CD4-positive, alpha-beta memory T cell (primary cell): ENCODE results near the gene PAIP2B. TPM values are rescaled to one million over a fixed set of nuclear protein-coding genes. Genes with fewer than 3 reads are reported as not detected.

ENCODE experiments used
- CTCF ChIA-PET: fragments of 350-600 bp; sonication (Branson Sonifier 250); formaldehyde crosslinking; loops from one replicate; lab custom pipeline; 2021; ENCODE audit warnings: inconsistent platforms; ENCODE audit not compliant: partially characterized antibody; lab: Charles Lee
- POLR2A ChIA-PET: fragments of 350-600 bp; sonication (Branson Sonifier 250); formaldehyde crosslinking; loops from one replicate; lab custom pipeline; 2021; ENCODE audit not compliant: partially characterized antibody; lab: Charles Lee
- DNase-seq, 5 donors: peaks; one replicate each; pipeline versions ENCODE4 v3.0.0 to v3.0.0-alpha.2; 2020 to 2022; ENCODE audit warnings: mixed read lengths in 1 of 5
- H3K27ac ChIP-seq: one replicate; pipeline ENCODE4 v1.7.0; 2013; ENCODE audit warnings: low read depth, low read length
- H3K27me3 ChIP-seq: 2 replicates; pipeline ENCODE4 v1.7.0; 2013; ENCODE audit warnings: mild to moderate bottlenecking, low read length, moderate library complexity; ENCODE audit not compliant: insufficient read depth
- H3K36me3 ChIP-seq: 2 replicates; pipeline ENCODE4 v1.7.0; 2013; ENCODE audit warnings: mild to moderate bottlenecking, low read length, moderate library complexity; ENCODE audit not compliant: insufficient read depth
- H3K4me1 ChIP-seq: 2 replicates; pipeline ENCODE4 v1.7.0; 2013; ENCODE audit warnings: mild to moderate bottlenecking, low read length, moderate library complexity; ENCODE audit not compliant: insufficient read depth
- H3K4me3 ChIP-seq, 2 donors: one replicate each; pipeline ENCODE4 v1.7.0; 2013; ENCODE audit warnings: low read length in 2 of 2, mild to moderate bottlenecking in 1 of 2
- H3K9me3 ChIP-seq, 2 donors: one replicate each; pipeline ENCODE4 v1.7.0; 2013; ENCODE audit warnings: low read length in 2 of 2, control low read depth in 1 of 2; ENCODE audit not compliant: control insufficient read depth in 1 of 2
- H3K27ac Mint-ChIP-seq, 7 donors: one replicate each; pipeline ENCODE4 v1.8.0; 2020 to 2021; ENCODE audit warnings: mixed read lengths in 7 of 7, mild to moderate bottlenecking in 6 of 7, inconsistent platforms in 3 of 7, moderate library complexity in 3 of 7
- H3K27me3 Mint-ChIP-seq, 2 donors: one replicate each; pipeline ENCODE4 v1.8.0; 2020 to 2021; ENCODE audit warnings: mixed read lengths in 2 of 2
- H3K36me3 Mint-ChIP-seq, 2 donors: one replicate each; pipeline ENCODE4 v1.8.0; 2020 to 2021; ENCODE audit warnings: mixed read lengths in 2 of 2, inconsistent platforms in 1 of 2, mild to moderate bottlenecking in 1 of 2
- H3K4me1 Mint-ChIP-seq, 4 donors: one replicate each; pipeline ENCODE4 v1.8.0; 2020 to 2021; ENCODE audit warnings: mixed read lengths in 4 of 4, mild to moderate bottlenecking in 1 of 4
- H3K4me3 Mint-ChIP-seq, 8 donors: one replicate each; pipeline ENCODE4 v1.8.0; 2020 to 2021; ENCODE audit warnings: mixed read lengths in 8 of 8, mild to moderate bottlenecking in 7 of 8, moderate library complexity in 6 of 8, inconsistent platforms in 3 of 8
- H3K9me3 Mint-ChIP-seq, 8 donors: one replicate each; pipeline ENCODE4 v1.8.0; 2020 to 2021; ENCODE audit warnings: mixed read lengths in 8 of 8, mild to moderate bottlenecking in 5 of 8, inconsistent platforms in 3 of 8, moderate library complexity in 1 of 8
- intact Hi-C: fragments of 100-400 bp; cut with micrococcal nuclease; formaldehyde crosslinking; loops from one replicate; pipeline ENCODE4 v1.15.1; 2023
- polyA plus RNA-seq, 2 donors: library from polyadenylated mRNA; unstranded; fragments of 300-500 nt; fragmentation: Illumina TruSeq; gene quantifications; one replicate each; pipeline ENCODE4 v1.2.3, GENCODE V29; 2021
- total RNA-seq, 2 experiments: library from RNA; stranded (reverse); gene quantifications; one replicate each; pipeline ENCODE4 v1.2.3, GENCODE V29; 2021

Gene PAIP2B
- total and polyA plus RNA-seq, 4 experiments from 2014 or later = 1.7 to 11.0 (median 5.8) TPM

GRCh38 chr2:71223767-71224333 lies 3.1 kb downstream of the PAIP2B start:
- H3K4me3 ChIP-seq = no peak overlapping the region
- H3K4me1 ChIP-seq = peaks cover 12% of the 10 kb centered on the region
- no peak for DNase-seq
- H3K9me3 ChIP-seq = no peaks in the 10 kb centered on the region
- Mint-ChIP-seq H3K36me3 (peaks cover 5 to 17% of the 10 kb centered on the region in 2 donors), H3K27me3 (peaks cover 1% of the 10 kb centered on the region in 2 donors), H3K4me1 (peaks cover 16 to 33% (median 20%) of the 10 kb centered on the region in 4 donors), H3K4me3 (no peak overlapping the region), H3K27ac (no peak overlapping the region), H3K9me3 (no peaks in the 10 kb centered on the region)
- H3K27ac ChIP-seq = no peak overlapping the region
- ChIA-PET POLR2A (no interaction called here), CTCF (interaction anchor here (1.2 kb wide), 1 partner anchor 108 kb away, joined by 4 read pairs; the partner anchor contains the start of gene ZNF638)
- intact Hi-C loops = no loop called here
- no peaks in the 10 kb centered on the region for H3K27me3 ChIP-seq
- H3K36me3 ChIP-seq = no peaks in the 10 kb centered on the region

- Mint-ChIP-seq H3K27ac (no peak overlapping the region), H3K27me3 (no peaks in the 10 kb centered on the region), H3K9me3 (no peaks in the 10 kb centered on the region), H3K36me3 (peaks cover 0 to 17% of the 10 kb centered on the region in 2 donors), H3K4me1 (peaks cover 5 to 16% (median 11%) of the 10 kb centered on the region in 4 donors), H3K4me3 (no peak overlapping the region)
- Histone ChIP-seq H3K27ac (no peak overlapping the region), H3K4me3 (no peak overlapping the region), H3K36me3 (no peaks in the 10 kb centered on the region), H3K9me3 (no peaks in the 10 kb centered on the region), H3K27me3 (no peaks in the 10 kb centered on the region), H3K4me1 (peaks cover 2% of the 10 kb centered on the region)
- intact Hi-C loops = no loop called here
- POLR2A ChIA-PET = no interaction called here
- CTCF ChIA-PET = no interaction called here
- DNase-seq = no peak
These were observed 6.2 kb downstream of the PAIP2B start for GRCh38 chr2:71220743-71221142.

- DNase-seq = no peak
- Mint-ChIP-seq H3K4me3 (no peak overlapping the region), H3K36me3 (peaks cover 0 to 11% of the 10 kb centered on the region in 2 donors), H3K27me3 (no peaks in the 10 kb centered on the region), H3K4me1 (no peaks in the 10 kb centered on the region), H3K9me3 (no peaks in the 10 kb centered on the region), H3K27ac (no peak overlapping the region)
- ChIA-PET POLR2A (no interaction called here), CTCF (no interaction called here)
- Histone ChIP-seq H3K27ac (no peak overlapping the region), H3K36me3 (no peaks in the 10 kb centered on the region), H3K27me3 (no peaks in the 10 kb centered on the region), H3K9me3 (no peaks in the 10 kb centered on the region), H3K4me3 (no peak overlapping the region), H3K4me1 (no peaks in the 10 kb centered on the region)
- intact Hi-C loops = no loop called here
These were observed 10.4 kb downstream of the PAIP2B start for GRCh38 chr2:71216501-71216900.

- ChIA-PET CTCF (no interaction called here), POLR2A (no interaction called here)
- Mint-ChIP-seq H3K4me1 (no peaks in the 10 kb centered on the region), H3K4me3 (no peak overlapping the region), H3K27ac (no peak overlapping the region), H3K9me3 (no peaks in the 10 kb centered on the region), H3K36me3 (peaks cover 0 to 3% of the 10 kb centered on the region in 2 donors), H3K27me3 (no peaks in the 10 kb centered on the region)
- Histone ChIP-seq H3K4me3 (no peak overlapping the region), H3K9me3 (no peaks in the 10 kb centered on the region), H3K4me1 (no peaks in the 10 kb centered on the region), H3K36me3 (no peaks in the 10 kb centered on the region), H3K27ac (no peak overlapping the region), H3K27me3 (no peaks in the 10 kb centered on the region)
- intact Hi-C loops = no loop called here
- DNase-seq = no peak
These were observed 11.5 kb downstream of the PAIP2B start for GRCh38 chr2:71215447-71215846.

- H3K9me3 Mint-ChIP-seq = no peaks in the 10 kb centered on the region
- no peaks in the 10 kb centered on the region for H3K36me3 ChIP-seq
- peaks cover 0 to 6% of the 10 kb centered on the region in 2 donors for H3K36me3 Mint-ChIP-seq
- no peak overlapping the region for H3K27ac Mint-ChIP-seq
- H3K9me3 ChIP-seq = no peaks in the 10 kb centered on the region
- no peak for DNase-seq
- intact Hi-C loops = no loop called here
- ChIA-PET CTCF (no interaction called here), POLR2A (no interaction called here)
- H3K27ac ChIP-seq = no peak overlapping the region
- H3K4me3 Mint-ChIP-seq = no peak overlapping the region
- H3K4me3 ChIP-seq = no peak overlapping the region
- H3K4me1 ChIP-seq = no peaks in the 10 kb centered on the region
- H3K4me1 Mint-ChIP-seq = no peaks in the 10 kb centered on the region
- H3K27me3 Mint-ChIP-seq = peaks cover 0 to 1% of the 10 kb centered on the region in 2 donors
- no peaks in the 10 kb centered on the region for H3K27me3 ChIP-seq
These were observed 14.6 kb downstream of the PAIP2B start for GRCh38 chr2:71212336-71212735.

GRCh38 chr2:71210292-71210691 lies 16.6 kb downstream of the PAIP2B start:
- H3K4me1 ChIP-seq = no peaks in the 10 kb centered on the region
- POLR2A ChIA-PET = no interaction called here
- CTCF ChIA-PET = interaction anchor here (1.1 kb wide), 1 partner anchor 246 kb away, joined by 3 read pairs; no protein-coding TSS in a partner anchor
- H3K27me3 ChIP-seq = no peaks in the 10 kb centered on the region
- H3K9me3 ChIP-seq = no peaks in the 10 kb centered on the region
- Mint-ChIP-seq H3K36me3 (peaks cover 0 to 14% of the 10 kb centered on the region in 2 donors), H3K4me1 (no peaks in the 10 kb centered on the region), H3K27ac (no peak overlapping the region), H3K27me3 (peaks cover 0 to 1% of the 10 kb centered on the region in 2 donors), H3K4me3 (no peak overlapping the region), H3K9me3 (no peaks in the 10 kb centered on the region)
- H3K27ac ChIP-seq = no peak overlapping the region
- intact Hi-C loops = no loop called here
- H3K36me3 ChIP-seq = no peaks in the 10 kb centered on the region
- no peak overlapping the region for H3K4me3 ChIP-seq
- DNase-seq = no peak

GRCh38 chr2:71208756-71209155 lies 18.1 kb downstream of the PAIP2B start:
- intact Hi-C loops = no loop called here
- Mint-ChIP-seq H3K27me3 (peaks cover 0 to 1% of the 10 kb centered on the region in 2 donors), H3K9me3 (no peaks in the 10 kb centered on the region), H3K27ac (no peak overlapping the region), H3K4me1 (no peaks in the 10 kb centered on the region), H3K4me3 (no peak overlapping the region), H3K36me3 (peaks cover 2 to 14% of the 10 kb centered on the region in 2 donors)
- Histone ChIP-seq H3K36me3 (no peaks in the 10 kb centered on the region), H3K4me3 (no peak overlapping the region), H3K27ac (no peak overlapping the region), H3K9me3 (no peaks in the 10 kb centered on the region), H3K4me1 (no peaks in the 10 kb centered on the region), H3K27me3 (no peaks in the 10 kb centered on the region)
- ChIA-PET CTCF (no interaction called here), POLR2A (no interaction called here)
- no peak for DNase-seq
